HEK293 (cell line): ENCODE measurements around the gene SYNE2.

Experiments used
- CTCF ChIA-PET: fragments of 350-600 bp; formaldehyde crosslinking; extraction: SDS; loops from one replicate; lab custom pipeline; 2021; ENCODE audit warnings: antibody characterized with exemption; lab: Yijun Ruan, JAX
- POLR2A ChIA-PET: fragments of 300-600 bp; formaldehyde crosslinking; extraction: SDS; loops from one replicate; lab custom pipeline; 2020; ENCODE audit warnings: antibody characterized with exemption, inconsistent platforms; lab: Yijun Ruan, JAX
- H3K27ac ChIP-seq: fragments of 200-500 bp; sonication (Bioruptor generic); 2 replicates; pipeline ENCODE4 v1.5.1; 2014; ENCODE audit warnings: low read depth, low read length, control low read depth, inconsistent platforms; ENCODE audit errors: extremely low read depth
- H3K36me3 ChIP-seq, 2 experiments: fragments of 200-500 bp in 1 of 2; sonication (Bioruptor generic) in 1 of 2; 1 replicate in 1 of 2; 2 replicates in 1 of 2; pipeline ENCODE4 v1.5.1; 2014 to 2017; ENCODE audit warnings: inconsistent platforms in 2 of 2, low read length in 2 of 2; ENCODE audit not compliant: control insufficient read depth in 2 of 2, insufficient read depth in 1 of 2
- H3K4me1 ChIP-seq: fragments of 200-500 bp; sonication (Bioruptor generic); 2 replicates; pipeline ENCODE4 v1.5.1; 2014; ENCODE audit warnings: mild to moderate bottlenecking, low read length, inconsistent platforms; ENCODE audit not compliant: control insufficient read depth, insufficient read depth
- H3K4me3 ChIP-seq: 2 replicates; pipeline ENCODE4 v1.5.1; 2011; ENCODE audit warnings: low read depth, mild to moderate bottlenecking, control low read depth, low read length, moderate library complexity
- H3K9me3 ChIP-seq: fragments of 200-500 bp; sonication (Bioruptor generic); 2 replicates; pipeline ENCODE4 v1.5.1; 2014; ENCODE audit warnings: low read depth, low read length, inconsistent platforms; ENCODE audit not compliant: control insufficient read depth, insufficient read depth
- EGR2 ChIP-seq: fragments of 450-650 bp; formaldehyde crosslinking; IDR thresholded peaks from 2 replicates; pipeline ENCODE4 v1.5.1; 2016; ENCODE audit warnings: low read depth, missing biosample characterization, missing genetic modification characterization
- KLF10 ChIP-seq: fragments of 450-650 bp; IDR thresholded peaks from 2 replicates; pipeline ENCODE4 v1.5.1; 2018; ENCODE audit warnings: missing biosample characterization, mild to moderate bottlenecking, missing genetic modification characterization
- KLF8 ChIP-seq: fragments of 450-650 bp; formaldehyde crosslinking; IDR thresholded peaks from 2 replicates; pipeline ENCODE4 v1.5.1; 2016; ENCODE audit warnings: missing biosample characterization, missing genetic modification characterization
- MYNN ChIP-seq: fragments of 450-650 bp; formaldehyde crosslinking; IDR thresholded peaks from 2 replicates; pipeline ENCODE4 v1.5.1; 2016; ENCODE audit warnings: missing biosample characterization, missing genetic modification characterization, borderline replicate concordance
- TCF7L2 ChIP-seq: IDR thresholded peaks from 2 replicates; pipeline ENCODE4 v1.6.1; 2011; ENCODE audit warnings: low read depth, mild to moderate bottlenecking, inconsistent platforms, low read length, moderate library complexity, borderline replicate concordance
- ZNF121 ChIP-seq: fragments of 450-650 bp; formaldehyde crosslinking; IDR thresholded peaks from 2 replicates; pipeline ENCODE4 v1.5.1; 2016; ENCODE audit warnings: missing biosample characterization, missing genetic modification characterization
- ZNF133 ChIP-seq: fragments of 450-650 bp; formaldehyde crosslinking; IDR thresholded peaks from 2 replicates; pipeline ENCODE4 v1.5.1; 2016; ENCODE audit warnings: missing biosample characterization, missing genetic modification characterization
- ZNF155 ChIP-seq: fragments of 450-650 bp; formaldehyde crosslinking; IDR thresholded peaks from 2 replicates; pipeline ENCODE4 v1.5.1; 2016; ENCODE audit warnings: missing biosample characterization, missing genetic modification characterization
- ZNF274 ChIP-seq, 2 experiments: fragments of 200-500 bp in 1 of 2; fragments of 450-650 bp in 1 of 2; sonication (Bioruptor generic) in 1 of 2; formaldehyde crosslinking in 1 of 2; IDR thresholded peaks; 2 replicates each; pipeline versions ENCODE4 v1.5.1 to v1.6.1; 2014 to 2016; ENCODE audit warnings: borderline replicate concordance in 1 of 2, inconsistent platforms in 1 of 2, low read length in 1 of 2, missing biosample characterization in 1 of 2, missing genetic modification characterization in 1 of 2
- ZNF335 ChIP-seq: fragments of 450-650 bp; formaldehyde crosslinking; conservative IDR thresholded peaks from 2 replicates; pipeline ENCODE4 v1.5.1; 2016; ENCODE audit warnings: missing biosample characterization, missing genetic modification characterization
- ZNF530 ChIP-seq: fragments of 450-650 bp; formaldehyde crosslinking; IDR thresholded peaks from 2 replicates; pipeline ENCODE4 v1.5.1; 2016; ENCODE audit warnings: low read depth, missing biosample characterization, missing genetic modification characterization
- ZNF548 ChIP-seq: fragments of 450-650 bp; formaldehyde crosslinking; IDR thresholded peaks from 2 replicates; pipeline ENCODE4 v1.5.1; 2016; ENCODE audit warnings: missing biosample characterization, missing genetic modification characterization
- ZNF571 ChIP-seq: fragments of 450-650 bp; formaldehyde crosslinking; IDR thresholded peaks from 2 replicates; pipeline ENCODE4 v1.5.0; 2017; ENCODE audit warnings: missing biosample characterization, missing genetic modification characterization
- ZNF785 ChIP-seq: fragments of 450-650 bp; formaldehyde crosslinking; IDR thresholded peaks from 2 replicates; pipeline ENCODE4 v1.5.1; 2016; ENCODE audit warnings: missing biosample characterization, missing genetic modification characterization
- ZNF843 ChIP-seq: fragments of 450-650 bp; formaldehyde crosslinking; IDR thresholded peaks from 2 replicates; pipeline ENCODE4 v1.5.1; 2016; ENCODE audit warnings: missing biosample characterization, missing genetic modification characterization
- TF ChIP-seq, protein P1 (sequence below): fragments of 450-650 bp; formaldehyde crosslinking; IDR thresholded peaks from 2 replicates; pipeline ENCODE4 v1.5.1; 2016; ENCODE audit warnings: missing biosample characterization, missing genetic modification characterization
- TF ChIP-seq, protein P2 (sequence below): fragments of 450-650 bp; formaldehyde crosslinking; IDR thresholded peaks from 2 replicates; pipeline ENCODE4 v1.5.1; 2016; ENCODE audit warnings: missing biosample characterization, missing genetic modification characterization
- TF ChIP-seq, protein P3 (sequence below): fragments of 450-650 bp; formaldehyde crosslinking; IDR thresholded peaks from 2 replicates; pipeline ENCODE4 v1.5.1; 2017; ENCODE audit warnings: missing biosample characterization, missing genetic modification characterization
- TF ChIP-seq, protein P4 (sequence below): fragments of 450-650 bp; formaldehyde crosslinking; IDR thresholded peaks from 2 replicates; pipeline ENCODE4 v1.5.1; 2016; ENCODE audit warnings: missing biosample characterization, missing genetic modification characterization
- TF ChIP-seq, protein P5 (sequence below): fragments of 450-650 bp; formaldehyde crosslinking; IDR thresholded peaks from 2 replicates; pipeline ENCODE4 v1.5.1; 2016; ENCODE audit warnings: missing biosample characterization, missing genetic modification characterization, low read depth

Gene SYNE2

DNA sequence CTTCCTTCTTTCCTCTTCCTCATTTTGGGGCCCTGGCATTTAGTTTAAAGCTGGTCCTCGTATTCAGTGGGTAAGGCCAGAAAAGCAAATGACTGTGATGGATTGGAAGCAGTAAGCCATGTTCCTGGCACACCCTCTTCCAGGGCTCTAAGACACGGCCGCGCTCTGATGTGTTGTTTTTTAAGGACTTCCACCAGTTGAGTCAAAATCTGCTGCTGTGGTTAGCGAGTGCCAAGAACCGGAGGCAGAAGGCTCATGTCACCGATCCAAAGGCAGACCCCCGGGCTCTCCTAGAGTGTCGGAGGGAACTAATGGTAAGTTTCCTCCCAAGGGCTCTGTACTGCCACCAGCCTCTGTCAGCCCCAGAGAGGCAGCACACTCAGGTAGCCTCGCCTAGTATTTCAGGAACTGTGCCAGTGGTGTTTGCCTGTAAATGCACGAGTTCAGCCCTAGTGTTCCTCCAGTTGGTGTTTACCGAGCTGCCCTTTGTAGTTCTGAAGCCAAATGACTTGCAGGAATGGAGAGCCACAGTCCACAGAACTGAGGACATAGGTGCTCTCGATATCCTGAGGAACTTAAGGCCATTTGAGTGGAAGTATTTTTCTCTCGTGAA lies 368.7 kb downstream of the SYNE2 start (continued):
- TF ChIP-seq, protein P1, sequence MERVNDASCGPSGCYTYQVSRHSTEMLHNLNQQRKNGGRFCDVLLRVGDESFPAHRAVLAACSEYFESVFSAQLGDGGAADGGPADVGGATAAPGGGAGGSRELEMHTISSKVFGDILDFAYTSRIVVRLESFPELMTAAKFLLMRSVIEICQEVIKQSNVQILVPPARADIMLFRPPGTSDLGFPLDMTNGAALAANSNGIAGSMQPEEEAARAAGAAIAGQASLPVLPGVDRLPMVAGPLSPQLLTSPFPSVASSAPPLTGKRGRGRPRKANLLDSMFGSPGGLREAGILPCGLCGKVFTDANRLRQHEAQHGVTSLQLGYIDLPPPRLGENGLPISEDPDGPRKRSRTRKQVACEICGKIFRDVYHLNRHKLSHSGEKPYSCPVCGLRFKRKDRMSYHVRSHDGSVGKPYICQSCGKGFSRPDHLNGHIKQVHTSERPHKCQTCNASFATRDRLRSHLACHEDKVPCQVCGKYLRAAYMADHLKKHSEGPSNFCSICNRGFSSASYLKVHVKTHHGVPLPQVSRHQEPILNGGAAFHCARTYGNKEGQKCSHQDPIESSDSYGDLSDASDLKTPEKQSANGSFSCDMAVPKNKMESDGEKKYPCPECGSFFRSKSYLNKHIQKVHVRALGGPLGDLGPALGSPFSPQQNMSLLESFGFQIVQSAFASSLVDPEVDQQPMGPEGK (tag by site-specific recombination) = no peak
- no peak for TF ChIP-seq ZNF571 (tag by site-specific recombination)
- TF ChIP-seq ZNF121 (tag by site-specific recombination) = no peak
- TF ChIP-seq KLF10 (tag by site-specific recombination) = no peak
- TF ChIP-seq ZNF335 = no peak
- TF ChIP-seq, protein P2, sequence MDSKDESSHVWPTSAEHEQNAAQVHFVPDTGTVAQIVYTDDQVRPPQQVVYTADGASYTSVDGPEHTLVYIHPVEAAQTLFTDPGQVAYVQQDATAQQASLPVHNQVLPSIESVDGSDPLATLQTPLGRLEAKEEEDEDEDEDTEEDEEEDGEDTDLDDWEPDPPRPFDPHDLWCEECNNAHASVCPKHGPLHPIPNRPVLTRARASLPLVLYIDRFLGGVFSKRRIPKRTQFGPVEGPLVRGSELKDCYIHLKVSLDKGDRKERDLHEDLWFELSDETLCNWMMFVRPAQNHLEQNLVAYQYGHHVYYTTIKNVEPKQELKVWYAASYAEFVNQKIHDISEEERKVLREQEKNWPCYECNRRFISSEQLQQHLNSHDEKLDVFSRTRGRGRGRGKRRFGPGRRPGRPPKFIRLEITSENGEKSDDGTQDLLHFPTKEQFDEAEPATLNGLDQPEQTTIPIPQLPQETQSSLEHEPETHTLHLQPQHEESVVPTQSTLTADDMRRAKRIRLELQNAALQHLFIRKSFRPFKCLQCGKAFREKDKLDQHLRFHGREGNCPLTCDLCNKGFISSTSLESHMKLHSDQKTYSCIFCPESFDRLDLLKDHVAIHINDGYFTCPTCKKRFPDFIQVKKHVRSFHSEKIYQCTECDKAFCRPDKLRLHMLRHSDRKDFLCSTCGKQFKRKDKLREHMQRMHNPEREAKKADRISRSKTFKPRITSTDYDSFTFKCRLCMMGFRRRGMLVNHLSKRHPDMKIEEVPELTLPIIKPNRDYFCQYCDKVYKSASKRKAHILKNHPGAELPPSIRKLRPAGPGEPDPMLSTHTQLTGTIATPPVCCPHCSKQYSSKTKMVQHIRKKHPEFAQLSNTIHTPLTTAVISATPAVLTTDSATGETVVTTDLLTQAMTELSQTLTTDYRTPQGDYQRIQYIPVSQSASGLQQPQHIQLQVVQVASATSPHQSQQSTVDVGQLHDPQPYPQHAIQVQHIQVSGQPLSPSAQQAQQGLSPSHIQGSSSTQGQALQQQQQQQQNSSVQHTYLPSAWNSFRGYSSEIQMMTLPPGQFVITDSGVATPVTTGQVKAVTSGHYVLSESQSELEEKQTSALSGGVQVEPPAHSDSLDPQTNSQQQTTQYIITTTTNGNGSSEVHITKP (tag by site-specific recombination) = no peak
- TF ChIP-seq ZNF548 (tag by site-specific recombination) = no peak

DNA sequence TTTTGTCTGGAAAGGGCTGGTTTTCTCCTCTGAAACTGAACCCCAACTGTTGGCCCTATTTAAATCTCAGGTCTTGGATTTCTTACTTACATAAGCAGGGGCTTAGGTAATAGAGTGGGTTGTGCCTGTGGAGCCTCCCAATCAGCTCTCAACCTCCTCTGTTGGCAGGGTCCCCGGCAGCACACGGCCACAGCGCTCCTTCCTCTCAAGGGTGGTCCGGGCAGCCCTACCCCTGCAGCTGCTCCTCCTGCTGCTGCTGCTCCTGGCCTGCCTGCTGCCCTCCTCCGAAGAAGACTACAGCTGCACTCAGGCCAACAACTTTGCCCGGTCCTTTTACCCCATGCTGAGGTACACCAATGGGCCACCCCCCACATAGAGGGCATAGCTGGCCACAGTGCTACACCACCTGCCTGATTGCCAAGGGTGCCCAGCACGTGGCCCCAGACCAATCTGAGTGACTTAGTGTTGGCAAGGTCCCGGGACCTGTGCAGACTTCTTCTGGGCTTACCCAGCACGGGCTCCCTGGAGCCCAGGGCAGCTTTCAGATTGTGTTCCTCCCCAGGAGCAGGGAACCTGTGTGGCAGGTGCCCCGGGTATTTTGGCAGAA lies 372.4 kb downstream of the SYNE2 start:
- TF ChIP-seq, protein P3, sequence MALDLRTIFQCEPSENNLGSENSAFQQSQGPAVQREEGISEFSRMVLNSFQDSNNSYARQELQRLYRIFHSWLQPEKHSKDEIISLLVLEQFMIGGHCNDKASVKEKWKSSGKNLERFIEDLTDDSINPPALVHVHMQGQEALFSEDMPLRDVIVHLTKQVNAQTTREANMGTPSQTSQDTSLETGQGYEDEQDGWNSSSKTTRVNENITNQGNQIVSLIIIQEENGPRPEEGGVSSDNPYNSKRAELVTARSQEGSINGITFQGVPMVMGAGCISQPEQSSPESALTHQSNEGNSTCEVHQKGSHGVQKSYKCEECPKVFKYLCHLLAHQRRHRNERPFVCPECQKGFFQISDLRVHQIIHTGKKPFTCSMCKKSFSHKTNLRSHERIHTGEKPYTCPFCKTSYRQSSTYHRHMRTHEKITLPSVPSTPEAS (tag by site-specific recombination) = no peak
- H3K27ac ChIP-seq = no peak overlapping the region
- ChIA-PET POLR2A (no interaction called here), CTCF (interaction anchor here (0.7 to 1.1 kb wide), 4 partner anchors 31 to 491 kb away, joined by 3 to 4 read pairs (median 3); no protein-coding TSS in a partner anchor)
- peaks cover 6 to 65% of the 10 kb centered on the region in 2 experiments for H3K36me3 ChIP-seq
- no peaks in the 10 kb centered on the region for H3K4me1 ChIP-seq
- H3K4me3 ChIP-seq = no peak overlapping the region
- no peaks in the 10 kb centered on the region for H3K9me3 ChIP-seq

DNA sequence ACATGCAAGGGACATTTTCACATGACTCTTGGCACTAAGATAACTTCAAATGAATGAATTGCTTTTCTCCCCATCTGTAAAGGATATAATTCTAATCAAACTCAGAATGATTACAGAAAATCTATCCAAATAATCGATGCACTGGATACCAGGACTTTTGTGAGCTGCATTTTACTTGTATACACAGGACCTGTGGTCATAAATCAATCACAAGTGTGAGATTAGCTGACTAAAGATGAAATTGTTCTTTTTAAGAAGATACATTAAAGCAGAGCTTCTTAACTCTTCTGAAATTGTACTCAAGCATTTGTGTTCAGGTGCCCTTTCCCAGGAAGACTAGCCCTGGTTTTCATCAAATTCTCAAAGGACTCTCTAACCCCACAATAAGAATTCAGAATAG lies 375.1 kb downstream of the SYNE2 start:
- H3K4me1 ChIP-seq = no peaks in the 10 kb centered on the region
- peaks cover 6 to 52% of the 10 kb centered on the region in 2 experiments for H3K36me3 ChIP-seq
- H3K27ac ChIP-seq = no peak overlapping the region
- POLR2A ChIA-PET = interaction anchor here (0.5 kb wide), 1 partner anchor 20 kb away, joined by 3 read pairs; no protein-coding TSS in a partner anchor
- H3K9me3 ChIP-seq = no peaks in the 10 kb centered on the region
- CTCF ChIA-PET = no interaction called here
- no peak overlapping the region for H3K4me3 ChIP-seq
- TF ChIP-seq TCF7L2 (no peak), ZNF843 (tag by site-specific recombination) (no peak), ZNF785 (tag by site-specific recombination) (no peak), ZNF133 (tag by site-specific recombination) (no peak), KLF8 (tag by site-specific recombination) (no peak), MYNN (tag by site-specific recombination) (no peak), ZNF274 (IDR thresholded peaks at IDR 0.05; ENCODE audit: low read length) (no peak), ZNF274 (tag by site-specific recombination; IDR thresholded peaks at IDR 0.05; ENCODE audit: borderline replicate concordance) (no peak), EGR2 (no peak), ZNF530 (tag by site-specific recombination) (no peak), ZNF155 (no peak)
- TF ChIP-seq, protein P4, sequence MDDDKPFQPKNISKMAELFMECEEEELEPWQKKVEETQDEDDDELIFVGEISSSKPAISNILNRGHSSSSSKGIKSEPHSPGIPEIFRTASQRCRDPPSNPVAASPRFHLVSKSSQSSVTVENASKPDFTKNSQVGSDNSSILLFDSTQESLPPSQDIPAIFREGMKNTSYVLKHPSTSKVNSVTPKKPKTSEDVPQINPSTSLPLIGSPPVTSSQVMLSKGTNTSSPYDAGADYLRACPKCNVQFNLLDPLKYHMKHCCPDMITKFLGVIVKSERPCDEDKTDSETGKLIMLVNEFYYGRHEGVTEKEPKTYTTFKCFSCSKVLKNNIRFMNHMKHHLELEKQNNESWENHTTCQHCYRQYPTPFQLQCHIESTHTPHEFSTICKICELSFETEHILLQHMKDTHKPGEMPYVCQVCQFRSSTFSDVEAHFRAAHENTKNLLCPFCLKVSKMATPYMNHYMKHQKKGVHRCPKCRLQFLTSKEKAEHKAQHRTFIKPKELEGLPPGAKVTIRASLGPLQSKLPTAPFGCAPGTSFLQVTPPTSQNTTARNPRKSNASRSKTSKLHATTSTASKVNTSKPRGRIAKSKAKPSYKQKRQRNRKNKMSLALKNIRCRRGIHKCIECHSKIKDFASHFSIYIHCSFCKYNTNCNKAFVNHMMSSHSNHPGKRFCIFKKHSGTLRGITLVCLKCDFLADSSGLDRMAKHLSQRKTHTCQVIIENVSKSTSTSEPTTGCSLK = no peak
- TF ChIP-seq, protein P5, sequence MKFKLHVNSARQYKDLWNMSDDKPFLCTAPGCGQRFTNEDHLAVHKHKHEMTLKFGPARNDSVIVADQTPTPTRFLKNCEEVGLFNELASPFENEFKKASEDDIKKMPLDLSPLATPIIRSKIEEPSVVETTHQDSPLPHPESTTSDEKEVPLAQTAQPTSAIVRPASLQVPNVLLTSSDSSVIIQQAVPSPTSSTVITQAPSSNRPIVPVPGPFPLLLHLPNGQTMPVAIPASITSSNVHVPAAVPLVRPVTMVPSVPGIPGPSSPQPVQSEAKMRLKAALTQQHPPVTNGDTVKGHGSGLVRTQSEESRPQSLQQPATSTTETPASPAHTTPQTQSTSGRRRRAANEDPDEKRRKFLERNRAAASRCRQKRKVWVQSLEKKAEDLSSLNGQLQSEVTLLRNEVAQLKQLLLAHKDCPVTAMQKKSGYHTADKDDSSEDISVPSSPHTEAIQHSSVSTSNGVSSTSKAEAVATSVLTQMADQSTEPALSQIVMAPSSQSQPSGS (tag by site-specific recombination) = no peak
